ENCODE data around the gene ARHGAP22.

The ARHGAP22 gene

DNA sequence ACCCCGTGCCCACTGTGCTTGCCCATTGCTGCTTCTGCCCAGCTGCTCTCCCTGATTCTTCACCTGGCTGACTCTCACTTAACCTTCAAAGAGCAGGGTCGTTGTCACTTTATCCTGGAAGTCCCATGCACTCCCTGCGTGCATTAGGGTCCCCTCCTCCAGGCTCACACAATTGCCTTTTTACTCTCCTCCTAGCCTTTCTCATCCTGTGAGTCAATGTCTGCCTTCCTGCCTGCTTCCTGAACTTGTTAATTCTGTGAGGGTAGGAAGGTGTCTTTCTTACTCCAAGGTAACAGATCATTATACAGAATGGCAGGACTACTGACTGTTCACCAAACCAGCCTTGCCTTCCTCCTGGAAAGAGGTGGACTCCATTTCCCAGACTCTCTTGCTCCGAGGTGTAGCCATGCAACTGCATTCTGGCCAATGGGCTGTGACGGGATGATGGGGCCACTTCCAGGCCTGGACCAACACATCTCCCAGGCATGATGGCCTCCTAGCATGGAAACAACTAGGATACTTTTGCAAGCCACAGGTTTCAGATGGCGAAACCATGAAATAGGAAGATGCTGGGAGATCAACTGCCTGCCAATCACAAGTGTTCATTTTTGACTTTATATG, 54.7 kb downstream of the ARHGAP22 start:
- TF ChIP-seq CTCF (IDR thresholded peaks at IDR 0.05; ENCODE audit: low read depth, low read length), result no peak
- no peak for DNase-seq (ENCODE audit: low read depth in 2 of 2)
- no peak overlapping the region for H3K4me3 ChIP-seq (replicated peaks in 1 of 2; ENCODE audit: low read depth in 2 of 2, low read length in 2 of 2)

GRCh38 chr10:48549236-48549635, 55.6 kb downstream of the ARHGAP22 start:
- no peak overlapping the region for H3K4me3 ChIP-seq (replicated peaks in 1 of 2; ENCODE audit: low read depth in 2 of 2, low read length in 2 of 2)
- no peak for TF ChIP-seq CTCF (IDR thresholded peaks at IDR 0.05; ENCODE audit: low read depth, low read length)
- no peak for DNase-seq (ENCODE audit: low read depth in 2 of 2)

DNA sequence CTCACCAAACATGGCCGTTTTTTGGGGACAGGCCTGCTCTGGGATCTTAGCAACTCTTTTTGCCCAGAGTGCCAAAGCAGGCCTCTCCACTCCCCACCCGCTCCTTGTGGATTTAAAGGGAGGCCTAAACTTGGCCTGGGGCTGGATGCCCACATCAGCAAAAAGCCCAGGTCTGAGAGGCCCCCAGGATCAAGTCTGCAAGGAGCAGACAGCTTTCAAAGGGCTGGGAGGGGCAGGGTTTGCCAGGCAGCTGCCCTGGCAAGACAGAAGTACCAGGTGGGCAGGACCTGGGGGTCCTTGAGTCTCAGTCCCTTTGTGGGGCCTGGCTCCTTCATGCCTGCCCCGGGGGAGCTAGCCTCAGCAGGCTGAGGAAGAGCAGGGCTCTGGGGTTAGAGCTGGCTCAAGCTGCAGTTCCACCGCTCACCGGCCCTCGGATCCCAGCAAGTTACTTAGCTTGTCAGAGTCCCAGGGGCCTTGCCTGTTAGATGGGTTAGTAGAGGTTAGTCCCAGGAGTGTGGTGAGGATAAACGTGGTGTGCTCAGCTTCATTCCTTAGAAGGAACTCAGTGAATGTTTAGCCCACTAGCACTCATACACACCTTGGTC, 56.2 kb downstream of the ARHGAP22 start:
- no peak overlapping the region for H3K4me3 ChIP-seq (replicated peaks in 1 of 2; ENCODE audit: low read depth in 2 of 2, low read length in 2 of 2)
- no peak for TF ChIP-seq CTCF (IDR thresholded peaks at IDR 0.05; ENCODE audit: low read depth, low read length)
- no peak for DNase-seq (ENCODE audit: low read depth in 2 of 2)

- no peak for TF ChIP-seq CTCF (IDR thresholded peaks at IDR 0.05; ENCODE audit: low read depth, low read length)
- no peak for DNase-seq (ENCODE audit: low read depth in 2 of 2)
- no peak overlapping the region for H3K4me3 ChIP-seq (replicated peaks in 1 of 2; ENCODE audit: low read depth in 2 of 2, low read length in 2 of 2)
Measured at GRCh38 chr10:48547981-48548380, 56.9 kb downstream of the ARHGAP22 start.

DNA sequence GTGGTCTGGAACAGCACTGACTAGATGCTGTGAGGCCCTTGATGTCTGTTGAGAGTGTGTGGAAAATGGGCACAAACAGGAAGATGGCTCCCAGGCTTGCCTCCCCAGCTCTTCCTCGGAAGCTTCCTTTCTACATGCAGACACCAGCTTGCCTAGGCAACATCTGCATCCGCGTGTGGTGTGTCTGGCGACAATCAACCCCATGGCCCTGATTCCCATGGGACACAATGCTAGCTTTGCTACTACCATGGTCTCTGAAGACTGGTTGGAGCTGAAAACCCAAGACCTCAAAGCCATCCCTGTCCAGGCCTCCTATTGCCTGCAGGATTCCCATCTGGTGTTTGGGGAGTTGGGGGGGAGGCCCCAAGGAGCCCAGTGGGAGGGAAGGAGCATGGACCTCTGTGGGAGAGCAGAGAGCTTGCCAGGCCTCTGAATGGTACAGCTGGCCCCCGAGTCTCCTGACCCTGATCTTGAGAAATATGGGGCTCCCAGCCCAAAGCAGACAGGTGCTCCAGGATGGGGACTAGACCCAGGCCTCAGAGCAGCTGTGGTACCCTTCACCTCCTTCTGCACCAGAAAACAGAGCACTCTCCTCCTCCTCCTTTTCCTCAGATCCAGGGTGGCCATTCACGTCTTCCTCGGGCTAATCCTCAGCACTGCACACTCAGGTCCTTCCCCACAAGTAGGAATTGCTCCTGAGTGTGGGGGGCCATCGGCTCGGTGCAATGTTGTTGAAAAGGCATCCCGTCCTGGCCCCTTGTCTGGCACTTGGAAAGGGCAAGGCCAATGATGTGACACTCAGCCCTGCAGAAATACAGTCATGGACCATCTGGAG, 57.6 kb downstream of the ARHGAP22 start:
- no peak overlapping the region for H3K4me3 ChIP-seq (replicated peaks in 1 of 2; ENCODE audit: low read depth in 2 of 2, low read length in 2 of 2)
- DNase-seq (ENCODE audit: low read depth in 2 of 2), result no peak
- no peak for TF ChIP-seq CTCF (IDR thresholded peaks at IDR 0.05; ENCODE audit: low read depth, low read length)

GRCh38 chr10:48545462-48546145, 59.3 kb downstream of the ARHGAP22 start:
- no peak overlapping the region for H3K4me3 ChIP-seq (replicated peaks in 1 of 2; ENCODE audit: low read depth in 2 of 2, low read length in 2 of 2)
- no peak for TF ChIP-seq CTCF (IDR thresholded peaks at IDR 0.05; ENCODE audit: low read depth, low read length)
- DNase-seq (ENCODE audit: low read depth in 2 of 2), result no peak
